ENCODE measurements around the gene NELFE.

DNA sequence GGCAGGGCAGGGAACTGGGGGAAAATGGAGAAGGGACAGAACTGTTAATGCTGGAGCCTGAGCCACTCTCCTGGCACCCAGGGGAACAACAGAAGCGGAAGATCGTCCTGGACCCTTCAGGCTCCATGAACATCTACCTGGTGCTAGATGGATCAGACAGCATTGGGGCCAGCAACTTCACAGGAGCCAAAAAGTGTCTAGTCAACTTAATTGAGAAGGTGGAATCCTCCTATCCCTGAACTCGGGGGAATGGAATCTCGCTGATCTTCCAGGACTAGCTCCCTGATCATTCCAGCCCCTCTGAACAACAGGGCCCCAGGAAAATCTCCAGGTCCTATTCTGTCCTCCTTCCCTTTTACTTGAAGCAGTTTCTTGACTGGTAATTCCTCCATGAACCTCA is 10.9 kb downstream of the NELFE start:
- TF ChIP-seq, protein P1, sequence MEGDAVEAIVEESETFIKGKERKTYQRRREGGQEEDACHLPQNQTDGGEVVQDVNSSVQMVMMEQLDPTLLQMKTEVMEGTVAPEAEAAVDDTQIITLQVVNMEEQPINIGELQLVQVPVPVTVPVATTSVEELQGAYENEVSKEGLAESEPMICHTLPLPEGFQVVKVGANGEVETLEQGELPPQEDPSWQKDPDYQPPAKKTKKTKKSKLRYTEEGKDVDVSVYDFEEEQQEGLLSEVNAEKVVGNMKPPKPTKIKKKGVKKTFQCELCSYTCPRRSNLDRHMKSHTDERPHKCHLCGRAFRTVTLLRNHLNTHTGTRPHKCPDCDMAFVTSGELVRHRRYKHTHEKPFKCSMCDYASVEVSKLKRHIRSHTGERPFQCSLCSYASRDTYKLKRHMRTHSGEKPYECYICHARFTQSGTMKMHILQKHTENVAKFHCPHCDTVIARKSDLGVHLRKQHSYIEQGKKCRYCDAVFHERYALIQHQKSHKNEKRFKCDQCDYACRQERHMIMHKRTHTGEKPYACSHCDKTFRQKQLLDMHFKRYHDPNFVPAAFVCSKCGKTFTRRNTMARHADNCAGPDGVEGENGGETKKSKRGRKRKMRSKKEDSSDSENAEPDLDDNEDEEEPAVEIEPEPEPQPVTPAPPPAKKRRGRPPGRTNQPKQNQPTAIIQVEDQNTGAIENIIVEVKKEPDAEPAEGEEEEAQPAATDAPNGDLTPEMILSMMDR (conservative IDR thresholded peaks at IDR 0.05), result no peak
- no peak for TF ChIP-seq ZFX (IDR thresholded peaks at IDR 0.05)

All from C4-2B (cell line).